ENCODE data around the gene RPS5.

The RPS5 gene

GRCh38 chr19:58409010-58409790 is 22.1 kb downstream of the RPS5 start:
- Histone ChIP-seq H3K9ac (ENCODE audit: low read length) (peak overlapping the region; percentile 87), H3K4me3 (ENCODE audit: low read depth, low read length, poor library complexity, severe bottlenecking) (peak overlapping the region; percentile 90), H3K4me2 (ENCODE audit: low read length) (peak overlapping the region; percentile 98), H2AFZ (ENCODE audit: low read length) (no peak overlapping the region), H3F3A (ENCODE audit: insufficient read depth, low read length) (no peaks in the 10 kb centered on the region), H4K20me1 (ENCODE audit: insufficient read depth, low read length) (no peaks in the 10 kb centered on the region), H3K9me2 (ENCODE audit: low read depth, low read length) (no peaks in the 10 kb centered on the region), H3K27me3 (ENCODE audit: insufficient read depth, low read length) (no peaks in the 10 kb centered on the region), H3K4me1 (ENCODE audit: insufficient read depth, low read length, severe bottlenecking) (peaks cover 23% of the 10 kb centered on the region), H3K79me2 (ENCODE audit: insufficient read depth, low read length) (no peaks in the 10 kb centered on the region), H3K27ac (ENCODE audit: low read depth, low read length, poor library complexity, severe bottlenecking) (no peak overlapping the region), H3K36me3 (ENCODE audit: insufficient read depth, low read length) (no peaks in the 10 kb centered on the region), H3K9me3 (ENCODE audit: low read length) (no peaks in the 10 kb centered on the region)
- no peak for TF ChIP-seq EZH2 (IDR thresholded peaks at IDR 0.05; ENCODE audit: borderline replicate concordance, low read length)
- no peak for TF ChIP-seq CTCF (IDR thresholded peaks at IDR 0.05; ENCODE audit: low read length)

- TF ChIP-seq CTCF (IDR thresholded peaks at IDR 0.05; ENCODE audit: low read length) = no peak
- no peak for TF ChIP-seq EZH2 (IDR thresholded peaks at IDR 0.05; ENCODE audit: borderline replicate concordance, low read length)
- H2AFZ ChIP-seq (ENCODE audit: low read length) = no peak overlapping the region
- peaks cover 8% of the 10 kb centered on the region for H3K9me3 ChIP-seq (ENCODE audit: low read length)
- no peaks in the 10 kb centered on the region for H3K4me1 ChIP-seq (ENCODE audit: insufficient read depth, low read length, severe bottlenecking)
- H3K4me3 ChIP-seq (ENCODE audit: low read depth, low read length, poor library complexity, severe bottlenecking) = no peak overlapping the region
- no peaks in the 10 kb centered on the region for H4K20me1 ChIP-seq (ENCODE audit: insufficient read depth, low read length)
- H3K79me2 ChIP-seq (ENCODE audit: insufficient read depth, low read length) = no peaks in the 10 kb centered on the region
- no peaks in the 10 kb centered on the region for H3K9me2 ChIP-seq (ENCODE audit: low read depth, low read length)
- no peaks in the 10 kb centered on the region for H3F3A ChIP-seq (ENCODE audit: insufficient read depth, low read length)
- H3K9ac ChIP-seq (ENCODE audit: low read length) = no peak overlapping the region
- no peak overlapping the region for H3K27ac ChIP-seq (ENCODE audit: low read depth, low read length, poor library complexity, severe bottlenecking)
- H3K4me2 ChIP-seq (ENCODE audit: low read length) = no peak overlapping the region
- peaks cover 46% of the 10 kb centered on the region for H3K36me3 ChIP-seq (ENCODE audit: insufficient read depth, low read length)
- no peaks in the 10 kb centered on the region for H3K27me3 ChIP-seq (ENCODE audit: insufficient read depth, low read length)
Observed at GRCh38 chr19:58416604-58417003, 29.5 kb downstream of the RPS5 start.

DNA sequence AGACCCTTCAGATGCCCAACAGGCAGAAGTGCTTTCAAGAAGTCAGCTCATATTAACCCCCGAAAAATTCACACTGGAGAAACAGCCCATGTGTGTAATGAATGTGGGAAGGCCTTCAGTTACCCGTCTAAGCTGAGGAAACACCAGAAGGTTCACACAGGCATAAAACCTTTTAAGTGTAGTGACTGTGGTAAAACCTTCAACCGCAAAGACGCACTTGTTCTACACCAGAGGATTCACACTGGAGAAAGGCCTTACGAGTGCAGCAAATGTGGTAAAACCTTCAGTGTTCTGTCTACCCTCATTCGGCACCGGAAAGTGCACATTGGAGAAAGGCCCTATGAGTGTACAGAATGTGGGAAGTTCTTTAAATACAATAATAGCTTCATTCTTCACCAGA is 30.0 kb downstream of the RPS5 start:
- Histone ChIP-seq H2AFZ (ENCODE audit: low read length) (no peak overlapping the region), H3K36me3 (ENCODE audit: insufficient read depth, low read length) (peaks cover 46% of the 10 kb centered on the region)
- TF ChIP-seq CTCF (IDR thresholded peaks at IDR 0.05; ENCODE audit: low read length) (no peak), EZH2 (IDR thresholded peaks at IDR 0.05; ENCODE audit: borderline replicate concordance, low read length) (no peak)

More for the DNA sequence above, 30.0 kb downstream of the RPS5 start:
- no peaks in the 10 kb centered on the region for H3K4me1 ChIP-seq (ENCODE audit: insufficient read depth, low read length, severe bottlenecking)
- H3K27me3 ChIP-seq (ENCODE audit: insufficient read depth, low read length) = no peaks in the 10 kb centered on the region
- H4K20me1 ChIP-seq (ENCODE audit: insufficient read depth, low read length) = no peaks in the 10 kb centered on the region
- H3K9ac ChIP-seq (ENCODE audit: low read length) = no peak overlapping the region
- no peaks in the 10 kb centered on the region for H3K79me2 ChIP-seq (ENCODE audit: insufficient read depth, low read length)
- no peak overlapping the region for H3K4me2 ChIP-seq (ENCODE audit: low read length)
- no peaks in the 10 kb centered on the region for H3F3A ChIP-seq (ENCODE audit: insufficient read depth, low read length)
- peaks cover 8% of the 10 kb centered on the region for H3K9me3 ChIP-seq (ENCODE audit: low read length)
- no peaks in the 10 kb centered on the region for H3K9me2 ChIP-seq (ENCODE audit: low read depth, low read length)
- no peak overlapping the region for H3K4me3 ChIP-seq (ENCODE audit: low read depth, low read length, poor library complexity, severe bottlenecking)
- H3K27ac ChIP-seq (ENCODE audit: low read depth, low read length, poor library complexity, severe bottlenecking) = no peak overlapping the region
